Epithelial cell of proximal tubule (primary cell): ENCODE data around the gene CIDEB. TPM values are rescaled to one million over a fixed set of nuclear protein-coding genes. Genes with fewer than 3 reads are reported as not detected.

Source experiments
- DNase-seq: peaks from one replicate; pipeline ENCODE4 v3.0.0-alpha.2; 2011; ENCODE audit warnings: low read depth
- H3K4me3 ChIP-seq: 2 replicates; pipeline ENCODE4 v1.5.1; 2011; ENCODE audit warnings: low read depth, mild to moderate bottlenecking, low read length
- total RNA-seq: library from RNA; depleted of rRNA; stranded (reverse); fragments of >200 nt; gene quantifications from 2 replicates; pipeline ENCODE4 v1.2.3, GENCODE V29; 2015
- TF ChIP-seq, protein P1 (sequence below): conservative IDR thresholded peaks from 2 replicates; pipeline ENCODE4 v1.5.1; 2012; ENCODE audit warnings: low read depth, mild to moderate bottlenecking, low read length

Gene CIDEB
- total RNA-seq, 1 donor from 2014 or later = 3.6 TPM

DNA sequence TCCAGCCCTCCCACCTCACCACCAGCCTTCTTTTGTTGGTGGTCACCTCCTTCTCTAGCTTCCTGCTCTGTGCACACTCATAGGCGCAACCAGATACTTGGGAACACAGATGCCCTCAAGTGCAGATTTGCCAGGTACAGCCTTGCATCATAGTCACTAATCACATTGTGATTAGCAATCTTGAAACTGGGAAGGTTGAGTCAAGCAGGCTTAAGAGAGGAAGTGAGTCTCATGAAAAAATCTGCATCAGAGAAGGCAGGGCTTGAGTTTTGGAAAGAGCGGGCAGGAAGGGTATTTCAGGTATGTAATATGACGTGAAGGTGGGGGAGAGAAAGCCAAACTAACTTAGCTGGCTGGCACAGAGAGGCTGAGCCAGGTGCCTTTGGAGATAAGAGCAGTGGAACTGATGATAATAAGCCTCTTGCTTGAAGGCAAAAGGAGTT lies 33.7 kb downstream of the CIDEB start:
- no peak overlapping the region for H3K4me3 ChIP-seq
- TF ChIP-seq, protein P1, sequence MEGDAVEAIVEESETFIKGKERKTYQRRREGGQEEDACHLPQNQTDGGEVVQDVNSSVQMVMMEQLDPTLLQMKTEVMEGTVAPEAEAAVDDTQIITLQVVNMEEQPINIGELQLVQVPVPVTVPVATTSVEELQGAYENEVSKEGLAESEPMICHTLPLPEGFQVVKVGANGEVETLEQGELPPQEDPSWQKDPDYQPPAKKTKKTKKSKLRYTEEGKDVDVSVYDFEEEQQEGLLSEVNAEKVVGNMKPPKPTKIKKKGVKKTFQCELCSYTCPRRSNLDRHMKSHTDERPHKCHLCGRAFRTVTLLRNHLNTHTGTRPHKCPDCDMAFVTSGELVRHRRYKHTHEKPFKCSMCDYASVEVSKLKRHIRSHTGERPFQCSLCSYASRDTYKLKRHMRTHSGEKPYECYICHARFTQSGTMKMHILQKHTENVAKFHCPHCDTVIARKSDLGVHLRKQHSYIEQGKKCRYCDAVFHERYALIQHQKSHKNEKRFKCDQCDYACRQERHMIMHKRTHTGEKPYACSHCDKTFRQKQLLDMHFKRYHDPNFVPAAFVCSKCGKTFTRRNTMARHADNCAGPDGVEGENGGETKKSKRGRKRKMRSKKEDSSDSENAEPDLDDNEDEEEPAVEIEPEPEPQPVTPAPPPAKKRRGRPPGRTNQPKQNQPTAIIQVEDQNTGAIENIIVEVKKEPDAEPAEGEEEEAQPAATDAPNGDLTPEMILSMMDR = no peak
- DNase-seq = no peak

DNA sequence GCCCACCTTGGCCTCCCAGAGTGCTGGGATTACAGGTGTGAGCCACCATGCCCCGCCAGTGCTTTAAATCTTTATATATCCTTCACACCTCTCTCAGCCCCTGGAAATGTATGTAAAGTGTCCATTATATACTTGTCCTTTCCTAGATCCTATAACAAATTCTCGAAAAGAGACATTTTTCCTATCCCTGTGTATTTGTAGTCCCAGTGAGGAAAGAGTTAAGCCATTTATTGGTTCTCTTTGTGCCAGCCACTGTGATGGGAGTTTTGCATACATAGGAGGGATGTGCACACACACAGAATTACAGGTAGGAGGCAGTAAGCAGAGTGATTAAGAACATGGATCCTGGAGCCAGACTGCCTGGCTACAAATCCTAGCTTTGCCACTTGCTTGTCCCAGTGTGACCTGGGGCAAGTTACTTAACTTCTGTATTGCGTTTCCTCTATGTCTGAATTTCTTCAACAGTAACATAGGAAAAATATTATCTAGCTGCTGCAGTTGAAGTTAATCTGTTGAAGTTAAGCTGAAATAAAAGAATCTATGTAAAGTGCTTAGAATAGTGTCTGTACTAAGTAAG lies 34.3 kb downstream of the CIDEB start:
- no peak overlapping the region for H3K4me3 ChIP-seq
- TF ChIP-seq, protein P1 = peak; percentile 35
- DNase-seq = no peak

DNA sequence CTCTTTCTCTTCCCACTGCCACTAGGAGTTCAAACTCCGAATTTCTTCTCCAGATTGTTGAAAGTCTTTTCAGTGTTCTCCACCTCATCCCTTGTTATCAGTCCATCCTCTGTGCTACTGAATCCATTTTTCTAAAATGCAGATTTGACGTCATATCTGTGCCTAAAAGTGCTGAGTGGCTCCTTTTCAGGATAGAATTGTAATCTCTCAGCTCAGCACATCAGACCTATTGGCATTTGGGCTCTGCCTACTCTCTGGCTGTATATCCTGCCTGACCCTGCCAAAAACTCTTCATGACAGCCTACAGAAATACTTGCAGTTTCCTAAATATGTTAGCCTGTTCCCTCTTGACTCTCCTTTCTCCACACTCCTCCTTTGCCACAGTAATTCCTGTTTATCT lies 35.3 kb downstream of the CIDEB start:
- no peak overlapping the region for H3K4me3 ChIP-seq
- TF ChIP-seq, protein P1 = no peak
- DNase-seq = no peak

DNA sequence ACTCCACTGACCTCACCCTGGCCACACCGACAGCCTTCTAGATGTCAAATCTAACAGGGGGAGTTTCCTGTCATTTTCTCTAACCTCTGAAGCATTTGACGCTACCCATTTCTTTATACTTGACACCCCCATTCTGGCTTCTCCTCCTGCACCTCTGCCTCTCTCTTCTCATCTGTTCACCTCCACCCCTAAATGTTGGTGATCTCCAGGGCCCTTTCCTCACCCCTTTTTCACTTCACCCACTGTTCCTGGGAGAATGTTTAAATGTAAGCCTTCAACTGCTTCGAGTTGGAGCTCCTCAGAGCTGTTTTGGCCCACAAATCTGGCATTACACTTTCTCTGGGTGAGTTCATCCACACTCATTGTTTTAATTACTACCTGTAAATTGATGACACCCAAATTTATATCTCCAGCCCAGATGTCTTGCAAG lies 35.9 kb downstream of the CIDEB start:
- DNase-seq = no peak
- TF ChIP-seq, protein P1 = no peak
- peak overlapping the region; percentile 89 for H3K4me3 ChIP-seq

DNA sequence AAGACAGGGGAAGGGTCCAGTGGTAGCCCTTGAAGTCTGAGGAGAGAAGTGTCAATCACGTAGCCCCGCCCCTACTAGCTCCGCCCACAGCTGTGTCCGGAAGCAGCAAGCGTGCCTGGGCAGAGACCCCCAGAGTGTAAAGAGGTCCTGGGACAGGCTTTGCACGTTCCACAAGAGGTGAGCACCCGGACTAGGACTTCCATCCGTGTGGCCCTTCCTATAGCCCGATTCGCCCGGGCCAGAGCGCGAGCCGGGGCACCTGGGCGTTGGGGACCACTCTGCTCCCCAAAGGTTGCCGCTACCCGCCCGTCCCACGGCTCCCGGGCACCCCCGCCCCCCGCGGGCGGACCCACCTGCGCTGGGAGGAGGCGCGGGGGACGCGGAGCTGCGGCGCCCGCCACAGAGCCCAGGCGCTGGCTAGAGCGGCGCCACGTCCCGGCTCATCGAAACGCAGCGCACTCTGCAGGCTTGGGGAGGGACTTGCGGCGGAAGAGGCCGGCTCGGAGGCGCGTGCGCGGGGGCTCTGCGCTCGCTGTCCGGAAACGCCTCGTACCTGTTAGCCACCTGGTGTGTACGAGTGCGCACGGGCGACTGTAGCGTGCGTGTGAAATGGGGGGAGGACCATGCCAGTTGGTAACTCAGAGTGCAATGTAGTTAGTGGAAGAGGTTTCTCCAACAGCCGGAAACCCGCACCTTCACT lies 36.5 kb downstream of the CIDEB start, which contains the start of gene RABGGTA:
TSS of gene RABGGTA (minus strand) at position 464 of the 700 bp plus-strand sequence. CDS start 482 bp downstream, outside the sequence.
- DNase-seq = no peak
- TF ChIP-seq, protein P1 = peak; percentile 57
- H3K4me3 ChIP-seq = peak within 1 kb of the TSS; percentile 89

DNA sequence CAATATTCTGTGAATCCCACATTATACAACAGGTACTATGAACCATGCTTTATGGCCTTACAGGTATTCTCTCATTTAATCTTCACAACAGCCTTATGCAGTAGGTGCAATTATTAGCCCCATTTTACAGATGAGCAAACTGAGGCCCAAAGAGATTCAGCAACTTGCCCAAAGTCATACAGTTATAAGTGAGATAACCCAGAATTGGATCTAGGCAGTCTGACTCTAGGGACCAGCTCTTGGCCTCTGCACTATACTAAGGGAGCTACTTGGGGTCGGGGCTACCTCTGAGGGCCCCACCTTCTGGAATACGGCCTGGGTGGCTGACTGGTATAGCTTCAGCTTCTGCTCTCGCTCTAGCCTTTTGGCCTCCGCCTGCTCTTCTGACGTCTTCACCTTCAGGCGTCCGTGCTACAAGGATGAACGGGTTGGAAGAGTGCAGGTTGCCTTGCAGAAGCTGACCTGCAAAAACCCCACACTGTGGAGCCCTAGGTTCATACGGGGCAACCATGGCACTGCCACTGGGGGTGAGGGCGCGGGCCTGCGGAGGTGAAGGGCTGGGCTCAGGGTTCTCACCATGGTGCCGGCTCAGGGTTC lies 37.1 kb downstream of the CIDEB start:
- H3K4me3 ChIP-seq = peak overlapping the region; percentile 89
- TF ChIP-seq, protein P1 = no peak
- no peak for DNase-seq
